HG03066 (cell line): ENCODE data around the gene LTO1.

ENCODE experiments used
- ATAC-seq: cut with Tn5 transposase; IDR thresholded peaks from one replicate; pipeline ENCODE4 v1.9.1; 2021; ENCODE audit warnings: low read depth; ENCODE audit not compliant: unreplicated experiment

LTO1 gene

GRCh38 chr11:69658626-69659450 lies 16.3 kb downstream of the LTO1 start:
- no peak for ATAC-seq

- ATAC-seq, result no peak
Measured at GRCh38 chr11:69657911-69658625, 17.1 kb downstream of the LTO1 start.

- no peak for ATAC-seq
Measured at GRCh38 chr11:69657456-69657910, 17.7 kb downstream of the LTO1 start.

GRCh38 chr11:69656536-69657455 lies 18.4 kb downstream of the LTO1 start:
- no peak for ATAC-seq

- ATAC-seq, result no peak
Measured at GRCh38 chr11:69655479-69656428, 19.4 kb downstream of the LTO1 start.

- ATAC-seq, result no peak
Measured at GRCh38 chr11:69654660-69655478, 20.3 kb downstream of the LTO1 start.

- ATAC-seq, result no peak
Measured at GRCh38 chr11:69654001-69654659, 21.0 kb downstream of the LTO1 start.

- ATAC-seq, result no peak
Measured at GRCh38 chr11:69653406-69653960, 21.7 kb downstream of the LTO1 start.

- no peak for ATAC-seq
Measured at GRCh38 chr11:69652999-69653398, 22.2 kb downstream of the LTO1 start.

GRCh38 chr11:69651834-69652620 lies 23.1 kb downstream of the LTO1 start:
- no peak for ATAC-seq

- no peak for ATAC-seq
Measured at GRCh38 chr11:69650832-69651344, 24.3 kb downstream of the LTO1 start.

- ATAC-seq, result no peak
Measured at GRCh38 chr11:69650081-69650831, 24.9 kb downstream of the LTO1 start.

GRCh38 chr11:69649576-69649900 lies 25.6 kb downstream of the LTO1 start:
- no peak for ATAC-seq

- ATAC-seq, result no peak
Measured at GRCh38 chr11:69648679-69649575, 26.2 kb downstream of the LTO1 start.

GRCh38 chr11:69647761-69648497 lies 27.2 kb downstream of the LTO1 start:
- no peak for ATAC-seq
